Measurements from ENCODE around the gene HAGH. TPM values are rescaled to one million over a fixed set of nuclear protein-coding genes. Genes with fewer than 3 reads are reported as not detected.

The HAGH gene
- total RNA-seq, 1 experiment from 2014 or later: 50.9 TPM

DNA sequence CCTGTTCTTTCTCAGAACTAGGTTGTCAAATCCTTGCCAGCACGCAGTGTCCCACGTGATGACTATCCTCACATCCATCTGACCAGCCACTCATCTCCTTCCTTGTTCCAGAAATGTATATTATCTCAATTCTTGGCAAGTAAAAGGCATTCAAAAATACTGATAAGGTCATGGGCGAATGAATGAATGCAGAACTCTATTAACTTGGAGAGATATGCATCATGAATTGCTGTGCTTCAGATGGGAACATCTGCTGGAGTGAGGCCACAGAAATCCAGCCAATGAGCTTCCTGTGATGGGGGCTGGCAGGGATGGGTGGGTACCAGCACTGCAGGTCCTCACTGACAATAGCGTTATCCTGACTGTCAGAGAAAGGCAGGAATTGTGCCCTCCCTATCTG lies 19.4 kb upstream of the HAGH start:
- no peak for DNase-seq (ENCODE audit: low read depth, low spot score)
- in situ Hi-C loops (cut with HindIII; ENCODE audit: low pct_unique_long_range_greater_than_20kb, low sequenced_read_pairs): no loop called here

GRCh38 chr16:1839554-1839953 lies 12.9 kb upstream of the HAGH start:
- DNase-seq (ENCODE audit: low read depth, low spot score): peak; percentile 98
- in situ Hi-C loops (cut with HindIII; ENCODE audit: low pct_unique_long_range_greater_than_20kb, low sequenced_read_pairs): no loop called here

DNA sequence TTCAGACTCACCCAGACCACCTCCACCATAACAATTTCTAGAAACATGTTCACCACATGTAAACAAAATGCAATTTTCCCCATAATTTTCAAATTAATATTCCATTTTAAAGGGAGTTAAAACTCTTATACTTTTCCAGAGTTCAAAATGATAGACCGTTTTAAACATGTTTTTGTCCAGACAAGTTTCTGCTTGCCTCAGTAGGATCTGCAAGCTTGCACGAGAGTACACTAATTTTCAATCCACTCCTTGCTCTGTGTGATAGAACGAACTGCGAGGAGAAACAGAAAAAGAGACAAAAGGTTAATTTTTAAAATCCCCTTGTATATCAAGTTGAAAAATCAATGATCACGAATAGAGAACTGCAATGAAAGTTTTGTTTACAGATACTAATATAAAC lies 7.5 kb upstream of the HAGH start:
- DNase-seq (ENCODE audit: low read depth, low spot score): no peak
- in situ Hi-C loops (cut with HindIII; ENCODE audit: low pct_unique_long_range_greater_than_20kb, low sequenced_read_pairs): no loop called here

DNA sequence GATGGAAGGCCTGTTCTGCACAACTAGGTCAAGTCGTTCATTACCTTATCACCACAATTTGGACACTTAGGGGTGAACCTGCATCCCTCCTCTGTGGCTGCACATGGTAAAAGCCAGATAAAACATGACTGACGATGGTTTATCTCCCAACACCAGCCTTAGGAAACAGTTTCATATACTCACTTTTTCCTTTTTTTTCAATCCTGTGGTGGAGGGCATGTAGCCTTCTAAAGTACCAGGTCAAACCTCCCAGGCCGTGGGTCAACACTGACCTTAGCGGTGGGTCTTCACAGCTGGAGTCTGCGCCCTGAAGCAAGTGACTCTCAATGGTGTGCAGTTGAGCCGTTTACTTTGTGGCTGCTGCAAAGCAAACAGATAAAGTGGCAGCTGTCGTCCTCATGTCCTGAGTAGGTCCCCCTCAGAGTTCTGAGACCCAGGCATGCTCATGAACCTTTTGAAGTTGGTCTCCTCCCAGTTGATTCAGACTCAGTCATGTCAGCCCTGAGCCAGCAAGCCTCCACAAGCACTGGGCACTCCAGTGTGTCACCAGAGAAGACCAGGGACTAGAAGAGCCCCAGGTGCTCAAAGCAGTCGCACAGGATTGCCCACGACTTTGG lies 6.3 kb upstream of the HAGH start:
- DNase-seq (ENCODE audit: low read depth, low spot score): no peak
- in situ Hi-C loops (cut with HindIII; ENCODE audit: low pct_unique_long_range_greater_than_20kb, low sequenced_read_pairs): no loop called here

DNA sequence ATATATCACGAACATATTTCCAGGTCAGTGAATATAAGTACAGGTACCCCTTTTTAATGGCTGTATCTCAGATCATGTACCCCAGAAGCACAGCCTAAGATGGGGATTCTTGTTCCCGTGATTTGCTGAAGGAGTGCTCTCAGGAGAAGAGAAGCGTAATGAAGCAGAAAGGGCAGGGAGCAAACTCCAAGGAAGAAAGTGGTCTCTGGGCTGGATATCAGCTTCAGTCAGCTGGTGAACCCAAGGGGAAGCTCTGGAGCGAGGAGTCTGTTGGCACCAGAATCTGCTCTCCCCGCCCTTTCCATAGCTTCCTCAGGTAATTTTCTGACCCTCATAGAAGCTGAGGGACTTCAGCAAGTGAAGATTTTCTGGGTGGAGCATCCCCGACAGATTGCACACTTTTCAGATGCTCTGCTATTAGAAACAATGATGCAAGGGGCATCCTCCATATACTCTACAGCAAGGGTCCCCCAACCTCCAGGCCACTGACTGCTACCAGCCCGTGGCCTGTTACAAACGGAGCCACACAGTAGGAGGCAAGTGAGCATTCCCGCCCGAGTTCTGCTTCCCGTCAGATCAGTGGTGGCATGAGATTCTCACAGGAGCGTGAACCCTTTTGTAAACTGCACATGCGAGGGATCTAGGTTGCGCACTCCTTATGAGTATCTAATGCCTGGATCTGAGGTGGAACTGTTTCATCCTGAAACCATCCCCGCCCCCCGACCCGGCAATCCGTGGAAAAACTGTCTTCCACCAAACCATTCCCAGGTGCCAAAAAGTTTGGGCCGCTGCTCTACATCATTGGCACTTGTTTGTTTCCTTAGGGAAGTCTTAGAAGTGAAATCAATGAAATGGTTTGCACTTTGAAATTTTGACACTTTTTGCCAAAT lies 4.8 kb upstream of the HAGH start:
- in situ Hi-C loops (cut with HindIII; ENCODE audit: low pct_unique_long_range_greater_than_20kb, low sequenced_read_pairs): no loop called here
- DNase-seq (ENCODE audit: low read depth, low spot score): no peak

DNA sequence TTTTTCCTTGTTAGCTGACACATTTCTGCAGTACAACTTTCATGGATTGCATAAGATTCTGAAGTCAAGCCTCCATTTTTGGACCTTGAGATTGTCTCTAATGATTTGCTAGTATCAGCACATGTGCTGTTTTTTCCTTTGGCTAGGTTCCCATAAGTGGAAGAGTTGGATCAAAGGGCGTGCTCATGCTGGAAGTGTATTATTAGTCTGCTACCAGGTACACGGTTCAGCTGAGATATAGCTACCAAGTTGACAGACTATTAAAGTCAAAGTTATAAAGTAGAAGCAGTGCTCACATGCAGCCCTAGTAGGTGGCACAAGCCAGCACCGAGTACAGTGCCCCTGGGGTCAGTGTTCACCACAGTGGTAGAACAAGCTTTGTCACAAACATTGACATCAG lies 3.6 kb upstream of the HAGH start:
- in situ Hi-C loops (cut with HindIII; ENCODE audit: low pct_unique_long_range_greater_than_20kb, low sequenced_read_pairs): no loop called here
- DNase-seq (ENCODE audit: low read depth, low spot score): no peak

DNA sequence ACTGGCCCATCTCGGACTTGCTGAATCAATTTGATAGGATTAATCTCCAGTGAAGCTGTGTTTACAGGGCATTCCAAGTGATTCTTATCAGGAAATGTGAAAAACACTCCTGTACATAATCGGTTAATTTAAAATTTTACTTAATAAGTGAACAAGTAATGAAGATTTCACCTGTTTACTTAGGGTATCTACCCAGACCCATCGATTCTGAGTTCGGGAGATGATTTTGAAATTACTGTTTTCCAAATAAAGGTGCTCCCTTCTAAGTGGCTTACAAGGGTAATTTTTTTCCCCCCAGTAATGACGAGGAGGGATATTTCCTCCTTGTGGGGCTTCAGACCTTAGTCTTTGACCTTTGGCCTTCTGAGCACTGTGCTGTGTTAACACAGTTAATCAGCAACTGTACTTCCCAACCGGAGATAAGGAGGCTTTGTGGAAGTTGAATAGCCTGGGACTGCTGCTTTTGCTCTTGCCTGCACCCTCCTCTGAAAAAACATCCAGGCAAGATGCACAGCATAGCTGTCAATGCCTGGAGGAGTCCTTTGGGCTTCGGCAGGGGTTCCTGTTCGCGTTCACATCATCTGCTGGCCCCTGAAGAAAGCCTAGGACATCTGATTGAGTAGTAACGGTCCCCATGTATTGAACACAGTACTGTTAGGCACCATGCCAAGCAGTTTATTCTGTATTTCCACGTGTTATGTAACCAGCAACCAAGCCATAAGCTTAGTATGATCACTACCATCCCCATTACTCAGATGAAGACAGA lies 2.2 kb upstream of the HAGH start:
- in situ Hi-C loops (cut with HindIII; ENCODE audit: low pct_unique_long_range_greater_than_20kb, low sequenced_read_pairs): no loop called here
- no peak for DNase-seq (ENCODE audit: low read depth, low spot score)

DNA sequence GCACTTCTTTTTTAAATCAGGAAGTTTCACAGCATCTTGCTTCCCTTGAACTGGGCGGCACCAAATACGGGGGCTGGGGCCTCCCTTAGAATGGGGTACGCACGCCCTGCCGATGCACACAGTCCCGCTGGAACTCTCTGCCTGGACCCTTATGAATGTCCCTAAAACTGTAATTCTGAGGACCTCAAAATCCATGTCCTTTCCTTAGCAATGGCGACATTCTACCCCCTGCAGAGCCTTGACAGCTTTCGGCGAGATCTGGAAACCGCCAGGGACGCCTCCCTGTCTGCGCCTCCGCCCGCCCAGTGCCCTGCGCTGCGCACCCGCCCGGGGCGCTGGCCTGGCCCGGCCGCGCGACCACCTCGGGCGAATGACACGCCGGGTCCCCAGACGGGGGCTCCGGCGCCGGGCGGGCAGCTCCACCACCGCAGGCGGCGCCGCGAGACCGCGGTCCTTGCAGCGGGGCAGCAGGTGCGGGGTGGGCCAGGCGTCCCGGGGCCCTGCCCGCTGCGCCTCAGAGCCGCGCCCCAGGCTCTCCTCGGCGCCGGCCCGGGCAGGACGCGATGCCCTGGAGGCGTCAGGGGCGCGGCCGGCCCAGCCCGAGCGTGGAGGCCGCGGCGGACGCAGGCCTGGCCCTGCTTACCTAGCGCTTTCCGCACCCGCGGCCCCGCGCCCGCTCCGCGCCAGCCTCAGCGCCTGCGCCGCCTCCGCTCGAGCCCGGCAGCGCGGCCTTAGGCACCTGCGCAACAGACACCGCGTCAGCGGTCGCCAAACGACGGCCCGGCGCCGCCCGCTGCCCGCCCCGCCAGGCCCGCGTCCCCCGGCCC lies 548 bp downstream of the HAGH start:
- in situ Hi-C loops (cut with HindIII; ENCODE audit: low pct_unique_long_range_greater_than_20kb, low sequenced_read_pairs): no loop called here
- DNase-seq (ENCODE audit: low read depth, low spot score): peak; percentile 41

DNA sequence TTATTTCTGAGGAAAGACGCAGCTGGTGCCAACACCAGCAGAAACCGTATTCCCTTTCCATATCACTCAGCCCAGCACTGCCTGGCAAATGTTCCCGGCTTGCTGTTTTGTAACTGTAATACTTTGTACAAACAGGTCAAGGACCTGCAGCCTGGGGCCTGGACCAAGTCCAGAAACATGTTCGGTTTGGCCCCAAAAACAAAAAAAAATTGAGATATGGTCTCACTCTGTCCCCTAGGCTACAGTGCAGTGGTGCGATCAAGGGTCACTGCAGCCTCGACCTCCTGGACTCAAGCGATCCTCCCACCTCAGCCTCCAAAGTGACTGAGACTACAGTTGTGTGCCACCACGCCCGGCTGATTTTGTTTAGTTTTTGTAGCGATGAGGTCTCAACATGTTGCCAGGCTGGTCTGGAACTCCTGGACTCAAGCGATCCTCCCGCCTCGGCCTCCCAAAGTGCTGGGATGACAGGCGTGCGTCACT lies 1.2 kb downstream of the HAGH start:
- in situ Hi-C loops (cut with HindIII; ENCODE audit: low pct_unique_long_range_greater_than_20kb, low sequenced_read_pairs): no loop called here
- no peak for DNase-seq (ENCODE audit: low read depth, low spot score)

GRCh38 chr16:1823821-1824220 lies 2.8 kb downstream of the HAGH start:
- DNase-seq (ENCODE audit: low read depth, low spot score): peak; percentile 60
- in situ Hi-C loops (cut with HindIII; ENCODE audit: low pct_unique_long_range_greater_than_20kb, low sequenced_read_pairs): no loop called here

DNA sequence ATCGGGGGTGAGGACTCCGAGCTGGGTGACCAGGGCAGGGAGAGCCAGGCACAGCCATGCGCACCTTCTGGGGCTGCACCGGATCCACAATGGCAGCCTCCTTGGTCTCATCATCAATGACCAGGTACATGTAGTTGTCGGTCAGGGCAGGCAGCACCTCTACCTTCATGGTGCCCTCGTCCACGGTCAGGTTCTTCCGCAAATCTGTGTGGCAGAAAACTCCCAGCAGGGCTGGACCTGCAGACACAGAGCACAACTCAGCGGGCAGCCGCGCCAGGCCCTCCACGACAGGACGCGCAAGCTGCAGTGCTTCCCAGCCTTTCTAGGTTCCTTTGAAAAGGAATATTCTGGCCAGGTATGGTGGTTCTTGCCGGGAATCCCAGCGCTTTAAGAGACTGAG lies 3.8 kb downstream of the HAGH start:
- in situ Hi-C loops (cut with HindIII; ENCODE audit: low pct_unique_long_range_greater_than_20kb, low sequenced_read_pairs): no loop called here

GRCh38 chr16:1821861-1822611 lies 4.6 kb downstream of the HAGH start:
- in situ Hi-C loops (cut with HindIII; ENCODE audit: low pct_unique_long_range_greater_than_20kb, low sequenced_read_pairs): no loop called here

More for the DNA sequence above, 3.8 kb downstream of the HAGH start:
- DNase-seq (ENCODE audit: low read depth, low spot score): no peak

DNA sequence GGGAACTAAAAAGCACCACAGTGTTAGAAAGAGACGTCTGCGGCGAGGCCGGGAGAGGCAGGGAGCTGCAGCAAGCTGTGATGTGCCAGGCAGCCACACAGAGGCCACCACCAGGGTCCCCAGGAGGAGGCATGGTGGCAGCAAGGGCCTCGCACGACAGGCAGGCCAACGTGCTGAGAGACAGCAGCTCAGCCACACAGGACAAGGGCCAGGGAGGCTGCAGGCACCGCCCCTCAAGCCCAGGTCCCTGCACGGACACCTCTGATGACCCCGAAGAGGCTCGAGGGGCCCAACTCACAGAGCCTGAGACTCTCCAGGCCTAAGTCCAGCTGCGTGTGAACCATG lies 5.7 kb downstream of the HAGH start:
- in situ Hi-C loops (cut with HindIII; ENCODE audit: low pct_unique_long_range_greater_than_20kb, low sequenced_read_pairs): no loop called here
- DNase-seq (ENCODE audit: low read depth, low spot score): no peak

More at GRCh38 chr16:1821861-1822611, 4.6 kb downstream of the HAGH start:
- no peak for DNase-seq (ENCODE audit: low read depth, low spot score)

DNA sequence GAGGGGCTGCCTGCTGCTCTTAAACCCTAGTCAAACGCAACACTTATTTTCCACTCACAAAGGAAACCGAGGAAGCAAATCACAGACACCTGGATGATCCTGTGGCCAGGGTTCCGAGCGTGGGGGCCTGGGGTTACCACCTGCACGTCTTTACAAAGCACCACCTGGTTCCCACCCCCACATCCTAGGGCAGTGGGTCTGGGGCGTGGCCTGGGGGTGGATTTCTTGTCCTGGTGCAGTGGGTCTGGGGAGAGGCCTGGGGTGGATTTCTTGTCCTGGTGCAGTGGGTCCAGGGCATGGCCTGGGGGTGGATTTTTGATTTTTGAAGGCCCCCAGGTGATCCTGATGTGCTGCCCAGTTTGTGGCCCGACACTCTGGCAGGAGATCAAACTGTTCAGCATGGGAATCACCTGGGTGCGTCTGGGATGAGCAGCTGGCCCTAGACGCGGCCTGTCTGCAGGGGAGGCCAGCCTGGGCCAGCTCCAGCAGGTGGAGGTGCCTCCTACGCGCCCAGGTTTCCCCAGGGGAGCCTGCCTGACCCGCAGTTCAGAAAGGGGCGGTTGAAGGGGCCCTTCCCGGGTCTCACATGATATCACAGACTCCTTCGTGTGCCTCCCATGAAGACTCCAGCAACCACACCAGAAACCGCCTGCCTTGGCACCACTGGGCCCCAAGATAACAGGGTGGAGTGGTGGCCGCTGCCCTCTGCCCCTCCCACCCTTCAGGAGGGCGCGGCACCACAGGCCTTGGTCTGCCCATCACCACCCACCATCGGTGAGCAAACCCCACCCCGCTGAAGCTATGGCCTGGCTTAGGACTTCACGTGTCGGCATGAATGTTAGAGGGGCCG lies 6.3 kb downstream of the HAGH start:
- DNase-seq (ENCODE audit: low read depth, low spot score): no peak
- in situ Hi-C loops (cut with HindIII; ENCODE audit: low pct_unique_long_range_greater_than_20kb, low sequenced_read_pairs): no loop called here

- in situ Hi-C loops (cut with HindIII; ENCODE audit: low pct_unique_long_range_greater_than_20kb, low sequenced_read_pairs): no loop called here
- DNase-seq (ENCODE audit: low read depth, low spot score): no peak
Observed at GRCh38 chr16:1819611-1820010, 7.0 kb downstream of the HAGH start.

DNA sequence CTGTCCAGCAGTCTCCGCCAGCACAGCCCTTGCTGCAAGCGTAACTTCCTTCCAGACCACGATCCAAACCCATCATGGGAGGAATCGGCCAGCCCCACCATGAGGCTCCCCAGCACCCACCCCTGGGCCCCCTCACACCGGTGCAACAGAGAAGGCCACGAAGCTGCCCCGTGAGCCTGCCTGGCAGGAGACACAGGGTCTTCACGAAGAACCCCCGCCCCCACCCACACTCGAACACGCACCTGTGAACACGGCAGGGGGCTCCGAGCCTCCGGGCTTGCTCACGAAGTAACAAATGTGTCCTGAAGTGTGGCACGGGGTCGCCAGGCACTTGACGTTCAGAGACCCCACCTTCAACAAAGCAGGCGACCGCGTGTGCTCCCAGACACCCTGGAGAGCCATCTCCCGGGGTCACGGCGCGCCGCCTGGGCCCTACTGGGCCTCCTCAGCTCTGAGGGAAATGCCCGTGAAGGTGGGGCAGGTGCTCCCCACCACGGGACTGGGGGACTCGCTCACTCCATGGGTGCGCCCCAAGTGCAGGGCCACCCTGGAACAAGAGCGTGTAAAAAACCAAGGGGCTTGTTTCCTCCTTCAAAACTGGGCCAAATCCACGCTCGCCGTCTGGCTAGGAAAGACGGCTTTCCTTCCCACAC lies 7.6 kb downstream of the HAGH start:
- DNase-seq (ENCODE audit: low read depth, low spot score): no peak
- in situ Hi-C loops (cut with HindIII; ENCODE audit: low pct_unique_long_range_greater_than_20kb, low sequenced_read_pairs): no loop called here

Data from SK-MEL-5 (cell line).